GM12872 (cell line): ENCODE measurements around the gene MAP3K20.

ENCODE experiments used
- TF ChIP-seq, protein P1 (sequence below): IDR thresholded peaks from 3 replicates; pipeline ENCODE4 v1.5.1; 2011; ENCODE audit warnings: low read depth, mild to moderate bottlenecking, low read length, moderate library complexity; ENCODE audit not compliant: insufficient read depth

The MAP3K20 gene

DNA sequence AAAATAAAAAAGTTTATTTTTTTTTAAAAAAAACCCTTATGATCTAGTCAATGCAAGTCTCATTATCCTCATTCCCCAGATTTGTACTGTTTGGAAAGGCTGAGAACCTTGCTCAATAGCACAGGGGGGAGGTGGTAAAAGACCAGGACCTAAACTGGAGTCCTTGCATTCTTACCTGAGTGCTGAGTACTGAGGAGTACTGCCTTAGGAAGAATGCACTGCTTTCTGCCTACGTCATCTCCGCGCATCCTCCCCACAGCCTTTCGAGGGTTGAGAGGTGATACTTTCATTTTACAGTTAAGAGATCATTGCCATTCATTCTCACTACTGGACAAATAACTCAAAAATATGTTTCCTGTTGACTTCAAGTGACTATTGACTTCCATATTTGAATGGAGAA lies 73.8 kb downstream of the MAP3K20 start:
- TF ChIP-seq, protein P1, sequence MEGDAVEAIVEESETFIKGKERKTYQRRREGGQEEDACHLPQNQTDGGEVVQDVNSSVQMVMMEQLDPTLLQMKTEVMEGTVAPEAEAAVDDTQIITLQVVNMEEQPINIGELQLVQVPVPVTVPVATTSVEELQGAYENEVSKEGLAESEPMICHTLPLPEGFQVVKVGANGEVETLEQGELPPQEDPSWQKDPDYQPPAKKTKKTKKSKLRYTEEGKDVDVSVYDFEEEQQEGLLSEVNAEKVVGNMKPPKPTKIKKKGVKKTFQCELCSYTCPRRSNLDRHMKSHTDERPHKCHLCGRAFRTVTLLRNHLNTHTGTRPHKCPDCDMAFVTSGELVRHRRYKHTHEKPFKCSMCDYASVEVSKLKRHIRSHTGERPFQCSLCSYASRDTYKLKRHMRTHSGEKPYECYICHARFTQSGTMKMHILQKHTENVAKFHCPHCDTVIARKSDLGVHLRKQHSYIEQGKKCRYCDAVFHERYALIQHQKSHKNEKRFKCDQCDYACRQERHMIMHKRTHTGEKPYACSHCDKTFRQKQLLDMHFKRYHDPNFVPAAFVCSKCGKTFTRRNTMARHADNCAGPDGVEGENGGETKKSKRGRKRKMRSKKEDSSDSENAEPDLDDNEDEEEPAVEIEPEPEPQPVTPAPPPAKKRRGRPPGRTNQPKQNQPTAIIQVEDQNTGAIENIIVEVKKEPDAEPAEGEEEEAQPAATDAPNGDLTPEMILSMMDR = no peak

DNA sequence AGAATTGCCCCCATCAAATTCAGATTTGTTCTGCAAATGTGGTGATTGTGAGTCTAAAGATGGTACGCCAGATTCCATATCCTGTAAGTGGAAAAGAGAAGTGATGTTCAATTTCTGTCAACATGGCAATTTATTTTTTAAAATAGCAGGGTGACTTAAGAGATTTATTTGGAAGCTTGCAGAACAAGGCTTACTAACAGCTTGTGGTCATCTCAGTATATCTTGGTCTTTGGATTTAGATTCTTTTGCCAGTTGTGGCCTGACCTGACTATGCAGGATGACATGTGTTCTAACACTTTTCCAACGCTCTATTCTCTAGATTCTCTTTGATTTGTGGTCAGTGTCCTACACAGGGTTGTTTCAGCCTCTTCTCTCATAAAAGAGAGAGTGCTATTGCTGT lies 74.4 kb downstream of the MAP3K20 start:
- TF ChIP-seq, protein P1 = no peak

DNA sequence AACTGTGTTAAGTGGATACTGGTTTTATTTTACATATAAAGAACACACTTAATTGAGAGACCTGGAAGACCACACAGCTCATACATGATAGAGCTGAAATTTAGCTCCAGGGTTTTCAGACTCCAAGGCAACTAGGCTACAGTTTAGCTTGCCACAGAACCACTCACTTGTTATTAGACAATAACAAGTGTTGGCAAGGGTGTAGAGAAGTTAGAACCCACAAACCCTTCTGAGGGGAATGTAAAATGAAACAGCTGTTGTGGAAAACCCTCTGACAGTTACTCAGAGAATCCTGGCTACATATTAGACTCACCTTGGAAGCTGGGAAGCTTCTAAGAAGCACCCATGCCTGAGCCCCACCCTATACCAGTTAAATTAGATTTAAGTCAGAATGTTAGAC lies 75.3 kb downstream of the MAP3K20 start:
- TF ChIP-seq, protein P1 = no peak

DNA sequence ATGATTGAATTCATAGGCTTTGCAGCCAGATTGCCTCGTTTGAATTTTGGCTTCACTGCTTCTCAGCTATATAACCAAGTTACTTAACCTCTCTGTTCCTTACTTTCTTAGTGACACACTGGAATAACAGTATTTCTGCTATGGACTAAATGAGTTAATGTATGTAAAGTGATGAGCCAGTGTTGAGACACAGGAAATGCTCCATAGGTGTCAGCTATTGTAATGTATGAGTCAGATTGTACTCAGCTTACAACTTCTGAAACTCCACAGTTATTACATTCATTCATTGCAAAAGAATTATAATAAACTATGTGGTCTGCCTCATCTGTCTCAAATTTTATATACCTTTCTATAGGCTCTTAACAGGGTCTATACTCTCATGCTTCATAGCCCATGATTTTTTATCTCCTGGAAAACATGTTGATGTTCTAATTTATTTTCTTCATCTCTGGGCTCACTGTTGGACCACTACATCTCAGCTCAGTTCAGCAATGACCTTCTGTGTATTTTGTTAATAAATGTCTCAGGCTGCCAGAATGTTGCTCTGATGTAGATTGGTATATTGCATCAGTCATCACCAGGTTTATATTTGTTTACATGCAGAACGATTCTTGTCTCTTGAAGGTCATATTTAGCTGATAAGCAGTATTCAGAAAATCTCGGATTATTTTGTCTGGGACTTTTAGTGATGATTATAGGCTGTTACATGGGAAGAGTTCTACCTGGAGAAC lies 76.2 kb downstream of the MAP3K20 start:
- TF ChIP-seq, protein P1 = no peak

DNA sequence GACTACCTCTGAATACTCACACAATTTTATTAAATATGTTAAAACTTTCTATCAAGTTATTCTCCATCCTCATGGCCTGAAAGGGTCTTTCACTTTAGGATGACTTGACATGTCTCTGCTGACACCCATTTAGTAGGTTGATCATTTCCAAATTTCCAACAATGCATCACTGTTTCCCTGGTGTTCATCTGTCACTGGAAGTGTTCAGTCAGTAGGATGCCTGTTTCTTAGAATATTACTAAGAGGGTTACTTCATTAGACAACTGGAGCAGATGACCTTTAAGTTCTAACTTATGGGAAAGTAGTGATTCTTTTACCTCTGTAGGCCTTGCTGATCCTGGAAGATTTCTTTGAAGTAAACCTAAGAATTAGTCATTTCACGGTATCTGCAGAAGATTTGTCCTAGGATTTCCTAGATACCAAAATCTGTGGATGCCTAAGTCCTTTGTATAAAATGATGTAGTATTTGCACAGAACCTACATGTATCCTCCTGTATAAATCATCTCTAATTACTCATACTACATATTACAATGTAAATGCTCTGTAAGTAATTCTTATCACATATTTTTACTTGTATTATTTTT lies 77.7 kb downstream of the MAP3K20 start:
- TF ChIP-seq, protein P1 = no peak

DNA sequence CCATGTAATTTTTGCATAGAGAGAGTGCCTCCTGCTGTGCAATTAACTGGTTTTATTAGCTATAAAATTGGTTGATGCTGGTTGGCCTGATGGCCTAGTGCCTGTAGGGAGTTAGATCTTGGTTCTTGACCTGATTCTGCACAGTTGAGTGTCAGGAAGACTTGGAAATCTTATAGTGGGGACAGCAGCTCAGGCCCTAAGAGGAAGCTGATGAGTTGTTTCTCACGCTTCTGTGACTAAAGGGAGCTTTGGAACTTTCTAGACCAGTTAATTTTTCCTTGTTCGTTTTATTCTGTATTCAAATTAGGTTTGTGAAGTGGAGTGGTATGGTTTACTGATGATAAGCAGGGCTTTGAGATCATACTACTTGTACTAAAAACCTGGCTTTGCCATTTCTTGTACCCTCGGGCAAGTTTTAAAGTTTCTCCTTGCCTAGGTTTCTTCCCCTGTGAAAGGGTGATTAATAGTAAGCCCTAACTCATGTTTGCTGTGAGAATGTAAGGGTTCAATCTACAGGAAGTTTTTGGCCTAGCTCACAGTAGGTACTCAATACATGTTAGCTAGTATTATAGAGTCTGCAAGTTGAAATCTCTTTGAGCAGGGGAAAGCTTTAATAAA lies 82.1 kb downstream of the MAP3K20 start:
- TF ChIP-seq, protein P1 = no peak

DNA sequence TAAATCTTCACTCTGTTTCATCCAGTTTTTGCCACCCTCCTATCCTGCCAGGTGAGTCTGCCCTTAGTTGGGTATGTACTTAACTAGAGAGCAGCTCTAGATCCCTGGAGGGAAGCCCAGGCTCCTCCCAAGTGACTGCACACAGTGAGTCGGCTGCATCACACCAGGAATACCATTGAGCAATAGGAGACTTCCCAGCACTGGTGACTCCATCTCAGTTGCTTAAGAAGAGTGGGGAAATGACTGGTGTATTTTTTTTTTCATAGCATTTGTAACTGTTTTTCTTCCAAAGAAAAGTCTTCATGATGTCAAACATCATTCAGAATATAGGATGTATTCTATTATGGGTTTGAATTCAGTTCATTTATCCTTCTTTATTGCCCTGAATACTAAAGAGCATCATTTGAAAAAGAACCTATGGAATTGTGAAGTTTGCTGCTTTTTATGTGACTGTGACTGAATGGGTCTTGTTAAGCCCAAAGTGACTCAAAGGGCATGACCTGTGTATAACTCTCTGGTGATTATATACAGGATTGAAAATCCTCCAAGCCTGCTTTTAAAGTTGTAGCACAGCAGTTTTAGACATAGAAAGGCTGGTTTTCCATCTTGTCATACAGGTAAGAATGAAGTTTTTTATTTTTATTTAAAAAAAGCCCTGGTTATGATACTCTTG lies 84.3 kb downstream of the MAP3K20 start:
- TF ChIP-seq, protein P1 = no peak
